ENCODE results near the gene PC.

DNA sequence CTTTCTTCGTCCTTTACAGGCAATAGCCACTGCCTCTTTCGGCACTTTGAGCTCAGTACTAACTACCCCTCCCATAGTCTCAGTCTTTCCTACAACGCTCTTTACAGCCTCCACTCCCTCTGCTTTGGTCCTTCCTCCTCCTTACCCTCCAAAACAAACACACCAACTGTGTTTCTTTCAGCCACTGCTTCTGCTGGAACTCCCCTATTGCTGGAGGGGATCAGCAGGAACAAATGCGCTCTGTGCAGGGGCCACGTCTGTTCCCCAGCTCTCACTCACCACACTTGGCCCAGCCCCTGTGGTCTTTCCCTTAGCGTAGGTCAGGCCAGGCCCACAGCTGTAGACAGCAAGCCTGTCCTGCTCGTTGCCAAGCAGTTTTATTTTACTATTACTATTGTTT is 42.3 kb downstream of the PC start:
- TF ChIP-seq, protein P1, sequence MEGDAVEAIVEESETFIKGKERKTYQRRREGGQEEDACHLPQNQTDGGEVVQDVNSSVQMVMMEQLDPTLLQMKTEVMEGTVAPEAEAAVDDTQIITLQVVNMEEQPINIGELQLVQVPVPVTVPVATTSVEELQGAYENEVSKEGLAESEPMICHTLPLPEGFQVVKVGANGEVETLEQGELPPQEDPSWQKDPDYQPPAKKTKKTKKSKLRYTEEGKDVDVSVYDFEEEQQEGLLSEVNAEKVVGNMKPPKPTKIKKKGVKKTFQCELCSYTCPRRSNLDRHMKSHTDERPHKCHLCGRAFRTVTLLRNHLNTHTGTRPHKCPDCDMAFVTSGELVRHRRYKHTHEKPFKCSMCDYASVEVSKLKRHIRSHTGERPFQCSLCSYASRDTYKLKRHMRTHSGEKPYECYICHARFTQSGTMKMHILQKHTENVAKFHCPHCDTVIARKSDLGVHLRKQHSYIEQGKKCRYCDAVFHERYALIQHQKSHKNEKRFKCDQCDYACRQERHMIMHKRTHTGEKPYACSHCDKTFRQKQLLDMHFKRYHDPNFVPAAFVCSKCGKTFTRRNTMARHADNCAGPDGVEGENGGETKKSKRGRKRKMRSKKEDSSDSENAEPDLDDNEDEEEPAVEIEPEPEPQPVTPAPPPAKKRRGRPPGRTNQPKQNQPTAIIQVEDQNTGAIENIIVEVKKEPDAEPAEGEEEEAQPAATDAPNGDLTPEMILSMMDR (IDR thresholded peaks at IDR 0.05) = no peak
- no peak for TF ChIP-seq POLR2A (IDR thresholded peaks at IDR 0.05)

Measured in lower leg skin (tissue), 3 donors.